Large intestine (tissue), 12 donors: Measurements from ENCODE around the gene SFSWAP. TPM values are rescaled to one million over a fixed set of nuclear protein-coding genes. Genes with fewer than 3 reads are reported as not detected.
"Not testable (repeated sequence)": the region's sequence is repeated elsewhere in the genome, so short reads cannot be mapped to it uniquely, and the experiment has no call there.

ENCODE experiments used
- DNase-seq, 2 donors: peaks; one replicate each; pipeline versions ENCODE4 v3.0.0 to v3.0.0-alpha.2; 2013
- H3K27ac ChIP-seq: one replicate; pipeline ENCODE4 v1.5.1; 2013; ENCODE audit warnings: low read length
- H3K27me3 ChIP-seq: 2 replicates; pipeline ENCODE4 v1.6.1; 2013; ENCODE audit warnings: low read length; ENCODE audit not compliant: control insufficient read depth, insufficient read depth
- H3K36me3 ChIP-seq: 2 replicates; pipeline ENCODE4 v1.6.1; 2013; ENCODE audit warnings: low read length; ENCODE audit not compliant: control insufficient read depth, insufficient read depth
- H3K4me1 ChIP-seq: one replicate; pipeline ENCODE4 v1.6.1; 2013; ENCODE audit warnings: low read length; ENCODE audit not compliant: control insufficient read depth, insufficient read depth
- H3K4me3 ChIP-seq: one replicate; pipeline ENCODE4 v1.5.1; 2013; ENCODE audit warnings: low read length
- H3K9me3 ChIP-seq: one replicate; pipeline ENCODE4 v1.6.1; 2013; ENCODE audit warnings: mild to moderate bottlenecking, low read depth, low read length, moderate library complexity; ENCODE audit not compliant: control insufficient read depth
- whole genome bisulfite sequencing: methylation state at CpG from one replicate; pipeline ENCODE4 v1.1.5; 2013; ENCODE audit warnings: low lambda C conversion rate; ENCODE audit not compliant: insufficient coverage; 5-methylcytosine and 5-hydroxymethylcytosine counted together
- long read RNA-seq, 11 donors: transcript quantifications; one replicate each; lab custom pipeline, GENCODE V29; 2026
- polyA plus RNA-seq: library from polyadenylated mRNA; unstranded; fragments of 120-200 nt; gene quantifications from one replicate; pipeline ENCODE4 v1.2.1, GENCODE V29; 2013

Gene SFSWAP
- 37.2 TPM for polyA plus RNA-seq
- long read RNA-seq, donor 1 = 0 reads
- long read RNA-seq, donor 2, partial matches to known transcripts = 5 of 7 reads
- long read RNA-seq, donor 2, other reads (novel, unspliced or antisense) = 0 of 7 reads
- long read RNA-seq, donor 3 = 0 reads
- long read RNA-seq, donor 4 = 0 reads
- long read RNA-seq, donor 5, partial matches to known transcripts = 0 of 1 reads
- long read RNA-seq, donor 5, other reads (novel, unspliced or antisense) = 0 of 1 reads
- long read RNA-seq, donor 6, transcript SFSWAP-206 (3 exons, 1,576 nt) = major isoform, 5 of 15 reads
- long read RNA-seq, donor 6, partial matches to known transcripts = 6 of 15 reads
- long read RNA-seq, donor 6, other reads (novel, unspliced or antisense) = 0 of 15 reads
- long read RNA-seq, donor 7, partial matches to known transcripts = 0 of 4 reads
- long read RNA-seq, donor 7, other reads (novel, unspliced or antisense) = 0 of 4 reads
- long read RNA-seq, donor 8, full-length matches to known transcripts = 4 of 4 reads
- long read RNA-seq, donor 8, partial matches to known transcripts = 0 of 4 reads
- long read RNA-seq, donor 8, other reads (novel, unspliced or antisense) = 0 of 4 reads
- long read RNA-seq, donor 9, full-length matches to known transcripts = 6 of 6 reads
- long read RNA-seq, donor 9, partial matches to known transcripts = 0 of 6 reads
- long read RNA-seq, donor 9, other reads (novel, unspliced or antisense) = 0 of 6 reads
- long read RNA-seq, donor 10, partial matches to known transcripts = 0 of 3 reads
- long read RNA-seq, donor 10, other reads (novel, unspliced or antisense) = 0 of 3 reads
- long read RNA-seq, donor 11, partial matches to known transcripts = 0 of 4 reads
- long read RNA-seq, donor 11, other reads (novel, unspliced or antisense) = 0 of 4 reads

DNA sequence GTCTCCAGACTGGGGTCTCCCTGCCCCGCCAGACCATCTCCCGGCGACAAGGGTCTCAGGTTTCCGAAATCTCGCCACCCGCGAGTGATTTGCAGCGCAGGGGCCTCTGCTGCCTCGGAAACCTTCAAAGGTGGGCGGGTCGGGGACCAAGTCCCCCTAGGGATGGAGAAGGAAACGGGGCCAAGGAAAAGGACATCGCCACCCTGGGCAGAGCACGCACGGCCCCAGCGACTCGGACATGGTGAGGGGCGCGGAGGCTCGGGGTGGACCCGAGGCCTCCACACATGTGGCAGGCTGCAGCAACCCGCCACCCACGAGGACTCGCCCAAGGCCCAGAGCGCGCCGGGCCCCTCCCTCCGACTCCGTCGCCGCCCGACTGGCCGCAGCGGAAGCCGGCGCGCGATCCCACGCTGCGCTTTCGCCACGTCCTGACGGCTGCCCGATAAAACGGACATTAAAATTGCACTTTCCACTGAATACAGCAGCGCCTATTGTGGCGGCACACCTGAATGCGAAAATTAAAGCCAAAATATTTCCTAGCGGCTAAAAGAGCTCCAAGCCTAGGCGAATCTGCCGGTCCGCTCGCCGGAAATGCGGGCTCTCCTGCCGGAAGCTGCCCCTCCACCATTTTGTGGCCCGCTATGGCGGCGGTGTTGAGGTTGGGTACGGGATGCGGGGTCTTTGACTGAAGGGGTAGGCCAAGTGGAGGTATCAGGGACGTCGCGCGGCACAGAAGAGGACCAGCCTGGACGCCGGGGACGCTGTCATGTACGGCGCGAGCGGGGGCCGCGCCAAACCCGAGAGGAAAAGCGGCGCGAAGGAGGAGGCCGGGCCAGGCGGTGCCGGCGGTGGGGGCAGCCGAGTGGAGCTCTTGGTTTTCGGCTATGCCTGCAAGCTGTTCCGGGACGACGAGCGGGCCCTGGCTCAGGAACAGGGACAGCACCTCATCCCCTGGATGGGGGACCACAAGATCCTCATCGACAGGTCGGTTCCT lies at the start of gene SFSWAP:
Gene SFSWAP (plus strand): TSS at position 627 of the 994 bp plus-strand sequence. CDS start 140 bp downstream, at position 767.
- no peaks in the 10 kb centered on the region for H3K4me1 ChIP-seq
- H3K36me3 ChIP-seq = peaks cover 15% of the 10 kb centered on the region
- H3K27ac ChIP-seq = peak within 1 kb of the TSS; percentile 60
- H3K27me3 ChIP-seq = no peaks in the 10 kb centered on the region
- no CpG with 5 or more reads among the region's 90 CpGs for WGBS
- DNase-seq = peak; percentile 62 to 91
- H3K4me3 ChIP-seq = peak within 1 kb of the TSS; percentile 84
- peaks cover under 1% of the 10 kb centered on the region for H3K9me3 ChIP-seq

DNA sequence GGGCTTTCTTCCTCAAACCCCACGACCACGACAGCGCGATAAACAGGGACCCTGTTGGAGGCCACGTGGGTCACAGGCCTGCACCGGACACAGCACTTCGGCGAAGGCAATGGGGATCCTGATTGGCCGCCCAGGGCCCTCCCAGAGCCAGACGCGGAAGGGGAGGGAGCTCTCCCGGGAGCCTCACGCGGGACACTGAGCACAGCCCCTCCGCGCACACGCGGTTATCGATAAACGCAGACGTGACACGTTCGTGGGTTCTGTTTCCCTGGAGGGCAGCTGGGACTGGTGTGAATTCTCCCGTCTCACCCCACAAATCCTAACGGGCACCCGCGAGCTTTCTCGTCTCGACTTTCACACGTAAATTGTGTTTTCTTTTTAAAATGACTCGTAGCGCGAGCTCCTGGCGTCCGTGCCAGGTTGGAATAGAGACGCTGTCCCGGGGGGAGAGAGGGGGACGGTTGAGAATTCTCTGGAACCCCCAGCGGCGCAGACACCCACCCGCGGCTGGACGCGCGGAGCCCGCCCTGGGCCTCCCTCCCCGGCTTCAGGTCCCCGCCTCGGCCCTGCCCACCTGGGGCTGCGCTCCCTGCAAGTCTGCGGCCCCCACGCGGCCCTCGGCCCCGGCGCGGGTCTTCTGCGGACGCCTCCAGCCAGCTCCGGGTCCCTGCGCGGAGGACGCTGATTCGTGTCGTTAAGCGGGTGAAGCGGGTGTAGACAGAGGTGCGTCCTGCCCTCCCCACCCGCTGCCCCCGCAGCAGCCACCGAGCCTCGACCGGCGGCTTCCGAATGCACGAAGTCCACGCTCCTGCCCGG lies 49.5 kb upstream of the SFSWAP start:
- not testable (repeated sequence) for DNase-seq, H3K36me3 ChIP-seq
- H3K27me3 ChIP-seq = peaks cover 17% of the 10 kb centered on the region

DNA sequence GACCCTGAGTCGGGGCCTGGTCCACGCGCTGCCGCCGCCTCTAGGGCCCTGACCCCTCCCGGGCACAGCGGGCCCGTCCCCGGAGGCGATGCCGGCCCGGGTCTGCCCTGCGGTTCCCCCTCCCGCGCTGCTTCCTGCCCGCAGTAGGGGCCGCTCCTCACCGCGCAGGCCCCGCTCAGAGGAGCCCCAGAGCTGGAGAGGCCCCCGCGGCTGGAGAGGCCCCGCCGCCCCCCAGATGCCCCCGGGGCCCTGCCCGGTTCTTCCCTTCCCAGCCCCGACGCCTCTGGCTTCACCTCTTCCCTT lies 49.0 kb upstream of the SFSWAP start:
- no CpG with 5 or more reads among the region's 28 CpGs for WGBS
- DNase-seq = not testable (repeated sequence)

More for the DNA sequence above, 49.5 kb upstream of the SFSWAP start:
- H3K27ac ChIP-seq, H3K4me3 ChIP-seq, H3K9me3 ChIP-seq, H3K4me1 ChIP-seq: not testable (repeated sequence)
- no CpG with 5 or more reads among the region's 78 CpGs for WGBS

DNA sequence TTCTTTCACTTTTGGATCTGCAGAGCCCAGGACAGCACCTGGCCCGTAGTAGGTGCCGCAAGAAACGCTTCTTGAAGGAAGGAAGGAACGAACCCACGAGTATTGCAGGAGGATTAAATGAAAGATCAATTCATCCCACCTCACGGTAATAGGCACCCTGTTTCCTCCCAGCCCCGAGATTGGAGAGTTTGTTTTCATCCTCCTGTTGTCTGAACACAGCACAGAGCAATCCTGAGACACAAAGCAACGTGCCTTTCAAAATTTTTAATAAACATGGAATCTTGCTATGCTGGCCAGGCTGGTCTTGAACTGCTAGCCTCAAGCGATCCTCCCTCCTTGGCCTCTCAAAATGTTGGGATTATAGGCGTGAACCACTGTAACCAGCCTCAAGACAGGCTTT lies 48.5 kb upstream of the SFSWAP start:
- peaks cover 17% of the 10 kb centered on the region for H3K27me3 ChIP-seq
- not testable (repeated sequence) for H3K36me3 ChIP-seq, DNase-seq, H3K4me3 ChIP-seq, H3K27ac ChIP-seq, H3K9me3 ChIP-seq, H3K4me1 ChIP-seq
- WGBS = no CpG with 5 or more reads among the region's 10 CpGs

More for the DNA sequence above, 49.0 kb upstream of the SFSWAP start:
- H3K36me3 ChIP-seq, H3K27ac ChIP-seq, H3K4me3 ChIP-seq, H3K4me1 ChIP-seq, H3K9me3 ChIP-seq: not testable (repeated sequence)
- peaks cover 17% of the 10 kb centered on the region for H3K27me3 ChIP-seq

DNA sequence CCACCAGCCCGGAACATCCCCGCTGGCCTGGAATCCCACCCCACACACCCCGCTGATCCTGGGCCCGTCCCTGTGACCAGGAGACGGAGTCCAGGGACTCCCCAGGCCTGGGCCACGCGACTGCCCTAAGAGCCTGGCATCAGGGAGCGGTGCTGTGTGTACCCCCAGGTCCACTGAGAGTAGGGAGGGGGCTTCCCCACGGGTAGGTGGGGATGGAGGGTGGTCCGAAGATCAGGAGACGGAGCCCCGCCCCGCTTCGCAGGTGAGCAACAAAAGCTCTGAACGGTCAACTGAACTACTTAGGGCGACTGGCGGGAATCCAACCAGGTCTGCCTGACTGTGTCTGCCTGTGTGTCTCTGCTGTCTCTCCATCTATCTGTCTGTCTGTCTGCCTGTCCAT lies 45.2 kb upstream of the SFSWAP start:
- not testable (repeated sequence) for DNase-seq, H3K27me3 ChIP-seq, H3K27ac ChIP-seq, H3K9me3 ChIP-seq, H3K4me3 ChIP-seq, H3K4me1 ChIP-seq, H3K36me3 ChIP-seq
- no CpG with 5 or more reads among the region's 17 CpGs for WGBS

DNA sequence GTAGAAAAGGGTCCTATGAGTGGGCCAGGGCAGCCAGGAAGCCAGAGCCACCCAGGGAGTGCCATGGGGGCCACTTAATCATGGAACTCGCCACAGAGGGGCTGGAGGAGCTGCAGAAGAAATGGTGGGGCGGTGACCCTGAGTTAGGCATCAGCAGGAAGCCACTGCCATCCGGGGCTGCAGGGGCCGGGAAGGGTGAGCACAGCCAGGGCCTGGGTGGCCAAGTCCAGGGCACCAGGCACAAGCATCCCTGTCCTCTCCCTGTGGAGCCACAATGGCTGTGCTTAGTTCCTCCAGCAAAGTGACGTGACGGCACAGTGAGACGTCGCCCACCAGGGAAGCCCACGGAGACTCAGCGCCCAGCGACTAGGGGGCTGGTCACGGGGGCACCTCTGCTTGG lies 44.4 kb upstream of the SFSWAP start:
- no CpG with 5 or more reads among the region's 12 CpGs for WGBS
- not testable (repeated sequence) for DNase-seq, H3K36me3 ChIP-seq, H3K4me3 ChIP-seq, H3K9me3 ChIP-seq, H3K27ac ChIP-seq, H3K27me3 ChIP-seq, H3K4me1 ChIP-seq

DNA sequence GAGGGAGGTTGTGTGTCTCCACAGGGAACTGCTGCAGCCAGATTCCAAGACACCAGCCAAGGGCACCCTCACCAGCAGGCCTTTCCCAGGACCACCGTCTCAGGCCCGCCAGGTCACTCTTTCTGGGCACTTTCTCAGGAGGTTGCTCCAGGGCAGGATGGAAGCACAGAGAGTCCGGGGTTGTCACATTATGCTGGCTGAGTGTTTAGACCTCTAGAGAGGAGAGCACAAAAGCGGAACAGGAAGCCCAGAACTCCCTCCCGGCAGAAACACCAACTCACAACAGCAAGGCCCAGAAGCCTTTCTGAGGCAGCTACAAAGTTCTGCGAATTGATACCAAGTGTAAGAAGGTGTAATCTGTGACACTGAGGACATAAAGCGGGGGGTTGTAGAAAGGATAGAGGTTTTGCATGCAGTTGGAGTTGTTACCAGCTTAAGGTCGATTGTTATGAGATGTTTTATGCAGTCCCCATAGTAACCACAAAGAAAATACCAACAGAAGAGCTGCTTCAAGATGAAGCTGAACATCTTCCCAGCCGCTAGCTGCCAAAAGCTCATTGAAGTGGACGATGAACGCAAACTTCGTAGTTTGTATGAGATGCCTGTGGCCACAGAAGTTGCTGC lies 43.8 kb upstream of the SFSWAP start:
- not testable (repeated sequence) for H3K4me3 ChIP-seq, H3K9me3 ChIP-seq, H3K4me1 ChIP-seq, DNase-seq, H3K27me3 ChIP-seq, H3K27ac ChIP-seq, H3K36me3 ChIP-seq
- WGBS = no CpG with 5 or more reads among the region's 12 CpGs

DNA sequence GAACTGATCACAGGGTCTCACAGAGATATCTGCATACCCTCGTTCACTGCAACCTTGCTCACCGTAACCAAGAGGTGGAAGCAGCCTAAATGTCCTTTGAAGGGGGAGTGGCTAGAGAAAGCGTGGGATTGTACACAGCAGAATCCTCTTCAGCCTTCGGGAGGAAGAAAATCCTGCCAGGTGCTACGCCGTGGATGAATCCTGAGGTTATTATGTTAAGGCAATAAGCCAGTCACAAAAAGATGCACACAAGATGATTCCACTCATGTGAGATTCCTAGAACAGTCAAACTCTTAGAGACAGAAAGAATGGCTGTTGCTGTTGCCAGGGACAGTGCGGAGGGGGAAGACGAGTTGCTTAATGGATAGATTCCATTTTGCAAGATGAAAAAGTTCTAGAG lies 39.6 kb upstream of the SFSWAP start:
- H3K36me3 ChIP-seq = no peaks in the 10 kb centered on the region
- no peak overlapping the region for H3K27ac ChIP-seq
- 100% methylated on average over 2 of the region's 8 CpGs for WGBS
- no peaks in the 10 kb centered on the region for H3K9me3 ChIP-seq
- H3K4me3 ChIP-seq = no peak overlapping the region
- H3K27me3 ChIP-seq = peaks cover 4% of the 10 kb centered on the region
- no peaks in the 10 kb centered on the region for H3K4me1 ChIP-seq
- no peak for DNase-seq

DNA sequence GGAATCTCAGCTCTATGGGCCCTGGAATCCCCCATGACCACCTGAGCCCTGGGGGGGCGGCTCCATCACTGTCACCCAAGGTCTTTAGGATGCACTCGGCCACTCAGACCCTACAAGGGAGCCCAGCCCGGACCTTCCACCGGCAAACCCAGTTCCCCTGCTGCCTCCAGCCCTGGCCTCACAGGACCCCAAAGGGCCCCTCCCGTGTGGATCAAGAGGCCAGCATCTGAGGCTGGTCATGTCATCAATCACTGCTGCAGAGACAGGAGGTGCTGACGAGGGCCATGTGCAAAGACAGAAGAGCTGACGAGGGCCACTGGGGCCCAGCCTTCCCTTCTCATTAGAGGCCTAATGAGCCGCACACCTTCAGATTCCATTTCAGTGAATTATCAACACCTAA lies 39.0 kb upstream of the SFSWAP start:
- Histone ChIP-seq H3K4me3 (no peak overlapping the region), H3K36me3 (no peaks in the 10 kb centered on the region), H3K4me1 (no peaks in the 10 kb centered on the region), H3K9me3 (no peaks in the 10 kb centered on the region), H3K27ac (no peak overlapping the region), H3K27me3 (peaks cover 4% of the 10 kb centered on the region)
- no CpG with 5 or more reads among the region's 8 CpGs for WGBS
- no peak for DNase-seq
